HEK293 (cell line): ENCODE data around the gene FTO.

Experiments
- CTCF ChIA-PET: fragments of 350-600 bp; formaldehyde crosslinking; extraction: SDS; loops from one replicate; lab custom pipeline; 2021; ENCODE audit warnings: antibody characterized with exemption; lab: Yijun Ruan, JAX
- POLR2A ChIA-PET: fragments of 300-600 bp; formaldehyde crosslinking; extraction: SDS; loops from one replicate; lab custom pipeline; 2020; ENCODE audit warnings: antibody characterized with exemption, inconsistent platforms; lab: Yijun Ruan, JAX
- H3K27ac ChIP-seq: fragments of 200-500 bp; sonication (Bioruptor generic); 2 replicates; pipeline ENCODE4 v1.5.1; 2014; ENCODE audit warnings: low read depth, low read length, control low read depth, inconsistent platforms; ENCODE audit errors: extremely low read depth
- H3K36me3 ChIP-seq, 2 experiments: fragments of 200-500 bp in 1 of 2; sonication (Bioruptor generic) in 1 of 2; 1 replicate in 1 of 2; 2 replicates in 1 of 2; pipeline ENCODE4 v1.5.1; 2014 to 2017; ENCODE audit warnings: inconsistent platforms in 2 of 2, low read length in 2 of 2; ENCODE audit not compliant: control insufficient read depth in 2 of 2, insufficient read depth in 1 of 2
- H3K4me1 ChIP-seq: fragments of 200-500 bp; sonication (Bioruptor generic); 2 replicates; pipeline ENCODE4 v1.5.1; 2014; ENCODE audit warnings: mild to moderate bottlenecking, low read length, inconsistent platforms; ENCODE audit not compliant: control insufficient read depth, insufficient read depth
- H3K4me3 ChIP-seq: 2 replicates; pipeline ENCODE4 v1.5.1; 2011; ENCODE audit warnings: low read depth, mild to moderate bottlenecking, control low read depth, low read length, moderate library complexity
- H3K9me3 ChIP-seq: fragments of 200-500 bp; sonication (Bioruptor generic); 2 replicates; pipeline ENCODE4 v1.5.1; 2014; ENCODE audit warnings: low read depth, low read length, inconsistent platforms; ENCODE audit not compliant: control insufficient read depth, insufficient read depth
- FEZF1 ChIP-seq: fragments of 450-650 bp; formaldehyde crosslinking; IDR thresholded peaks from 2 replicates; pipeline ENCODE4 v1.5.1; 2016; ENCODE audit warnings: missing biosample characterization, missing genetic modification characterization
- GFI1B ChIP-seq: fragments of 450-650 bp; formaldehyde crosslinking; IDR thresholded peaks from 2 replicates; pipeline ENCODE4 v1.5.1; 2016; ENCODE audit warnings: missing biosample characterization, missing genetic modification characterization
- MEIS1 ChIP-seq: sonication (generic); formaldehyde crosslinking; IDR thresholded peaks from 2 replicates; pipeline ENCODE4 v1.8.1; 2022; ENCODE audit warnings: missing genetic modification reagents, mild to moderate bottlenecking, borderline replicate concordance
- OVOL3 ChIP-seq: fragments of 450-650 bp; formaldehyde crosslinking; IDR thresholded peaks from 2 replicates; pipeline ENCODE4 v1.5.1; 2016; ENCODE audit warnings: missing biosample characterization, missing genetic modification characterization
- SETDB1 ChIP-seq: IDR thresholded peaks from one replicate; pipeline ENCODE4 v1.6.1; 2017; ENCODE audit warnings: mild to moderate bottlenecking, low read length, moderate library complexity, mixed read lengths; ENCODE audit not compliant: insufficient read length
- ZBTB20 ChIP-seq: fragments of 450-650 bp; formaldehyde crosslinking; IDR thresholded peaks from 2 replicates; pipeline ENCODE4 v1.5.1; 2016; ENCODE audit warnings: missing biosample characterization, missing genetic modification characterization
- ZBTB7A ChIP-seq: fragments of 450-650 bp; formaldehyde crosslinking; IDR thresholded peaks from 2 replicates; pipeline ENCODE4 v1.5.1; 2016; ENCODE audit warnings: low read depth, missing biosample characterization, missing genetic modification characterization
- ZNF132 ChIP-seq: fragments of 450-650 bp; formaldehyde crosslinking; IDR thresholded peaks from 2 replicates; pipeline ENCODE4 v1.5.1; 2017; ENCODE audit warnings: missing biosample characterization, missing genetic modification characterization, borderline replicate concordance
- ZNF138 ChIP-seq: fragments of 450-650 bp; formaldehyde crosslinking; IDR thresholded peaks from 2 replicates; pipeline ENCODE4 v1.5.1; 2016; ENCODE audit warnings: missing biosample characterization, missing genetic modification characterization, borderline replicate concordance
- ZNF155 ChIP-seq: fragments of 450-650 bp; formaldehyde crosslinking; IDR thresholded peaks from 2 replicates; pipeline ENCODE4 v1.5.1; 2016; ENCODE audit warnings: missing biosample characterization, missing genetic modification characterization
- ZNF169 ChIP-seq: fragments of 450-650 bp; formaldehyde crosslinking; IDR thresholded peaks from 2 replicates; pipeline ENCODE4 v1.5.1; 2016; ENCODE audit warnings: missing biosample characterization, missing genetic modification characterization
- ZNF211 ChIP-seq: fragments of 450-650 bp; formaldehyde crosslinking; IDR thresholded peaks from 2 replicates; pipeline ENCODE4 v1.5.1; 2016; ENCODE audit warnings: low read depth, missing biosample characterization, missing genetic modification characterization
- ZNF394 ChIP-seq: fragments of 450-650 bp; formaldehyde crosslinking; IDR thresholded peaks from 2 replicates; pipeline ENCODE4 v1.5.1; 2016; ENCODE audit warnings: missing biosample characterization, missing genetic modification characterization, mild to moderate bottlenecking, moderate library complexity, borderline replicate concordance
- ZNF433 ChIP-seq: fragments of 450-650 bp; formaldehyde crosslinking; IDR thresholded peaks from 2 replicates; pipeline ENCODE4 v1.5.1; 2016; ENCODE audit warnings: missing biosample characterization, missing genetic modification characterization, low read depth
- ZNF768 ChIP-seq: fragments of 450-650 bp; formaldehyde crosslinking; IDR thresholded peaks from 2 replicates; pipeline ENCODE4 v1.5.1; 2018; ENCODE audit warnings: missing biosample characterization, mild to moderate bottlenecking, missing genetic modification characterization
- ZSCAN23 ChIP-seq: fragments of 450-650 bp; formaldehyde crosslinking; IDR thresholded peaks from 2 replicates; pipeline ENCODE4 v1.5.1; 2016; ENCODE audit warnings: missing biosample characterization, missing genetic modification characterization
- TF ChIP-seq, protein P1 (sequence below): fragments of 450-650 bp; formaldehyde crosslinking; IDR thresholded peaks from 2 replicates; pipeline ENCODE4 v1.5.1; 2017; ENCODE audit warnings: missing biosample characterization, mild to moderate bottlenecking, missing genetic modification characterization, moderate library complexity
- TF ChIP-seq, protein P2 (sequence below): fragments of 450-650 bp; formaldehyde crosslinking; IDR thresholded peaks from 2 replicates; pipeline ENCODE4 v1.5.1; 2016; ENCODE audit warnings: missing biosample characterization, missing genetic modification characterization, borderline replicate concordance
- TF ChIP-seq, protein P3 (sequence below): fragments of 450-650 bp; formaldehyde crosslinking; IDR thresholded peaks from 2 replicates; pipeline ENCODE4 v1.5.1; 2016; ENCODE audit warnings: missing biosample characterization, missing genetic modification characterization, low read depth
- TF ChIP-seq, protein P4 (sequence below): fragments of 450-650 bp; formaldehyde crosslinking; IDR thresholded peaks from 2 replicates; pipeline ENCODE4 v1.5.1; 2016; ENCODE audit warnings: missing biosample characterization, missing genetic modification characterization
- TF ChIP-seq, protein P5 (sequence below): fragments of 450-650 bp; formaldehyde crosslinking; IDR thresholded peaks from 2 replicates; pipeline ENCODE4 v1.5.1; 2017; ENCODE audit warnings: missing biosample characterization, missing genetic modification characterization
- TF ChIP-seq, protein P6 (sequence below): IDR thresholded peaks from 2 replicates; pipeline ENCODE4 v1.6.1; 2011; ENCODE audit warnings: mild to moderate bottlenecking, low read depth, low read length, borderline replicate concordance
- TF ChIP-seq, protein P7 (sequence below): fragments of 450-650 bp; formaldehyde crosslinking; IDR thresholded peaks from 2 replicates; pipeline ENCODE4 v1.5.1; 2017; ENCODE audit warnings: missing biosample characterization, missing genetic modification characterization

Gene FTO

DNA sequence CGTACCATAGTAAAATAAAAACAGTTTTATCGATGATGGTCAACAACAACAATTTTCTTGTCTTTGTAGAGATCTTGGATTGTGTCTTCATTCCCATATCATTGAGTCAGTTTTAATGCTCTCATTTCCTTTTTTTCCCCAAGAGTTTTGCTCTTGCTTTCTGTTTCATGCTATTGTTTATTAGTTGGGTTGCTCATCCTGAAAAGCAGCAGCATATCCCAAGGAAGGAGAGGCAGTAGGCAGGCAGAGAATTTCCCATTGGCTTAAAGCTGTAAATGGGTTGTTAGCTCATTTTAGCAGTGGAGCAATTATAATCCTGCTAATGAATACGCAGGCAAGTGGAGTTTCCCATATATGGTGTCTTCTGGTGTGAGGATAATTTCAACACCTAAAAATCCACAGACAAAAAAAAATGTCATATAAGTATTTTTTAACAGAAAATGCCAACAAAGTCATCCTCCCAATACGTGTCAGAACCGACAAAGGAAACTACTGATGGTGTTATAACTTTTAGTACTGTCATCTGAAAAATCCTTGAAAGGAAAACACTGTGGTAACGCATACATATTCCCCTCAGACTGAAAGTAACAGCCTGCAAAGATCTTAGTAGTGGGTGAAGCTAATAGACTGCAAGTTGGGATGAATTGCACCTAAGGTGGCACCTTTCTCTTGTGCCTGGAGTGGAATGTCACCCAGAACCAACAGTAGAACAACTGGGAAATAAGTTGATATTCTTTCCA, 218.3 kb downstream of the FTO start (continued):
- TF ChIP-seq, protein P1, sequence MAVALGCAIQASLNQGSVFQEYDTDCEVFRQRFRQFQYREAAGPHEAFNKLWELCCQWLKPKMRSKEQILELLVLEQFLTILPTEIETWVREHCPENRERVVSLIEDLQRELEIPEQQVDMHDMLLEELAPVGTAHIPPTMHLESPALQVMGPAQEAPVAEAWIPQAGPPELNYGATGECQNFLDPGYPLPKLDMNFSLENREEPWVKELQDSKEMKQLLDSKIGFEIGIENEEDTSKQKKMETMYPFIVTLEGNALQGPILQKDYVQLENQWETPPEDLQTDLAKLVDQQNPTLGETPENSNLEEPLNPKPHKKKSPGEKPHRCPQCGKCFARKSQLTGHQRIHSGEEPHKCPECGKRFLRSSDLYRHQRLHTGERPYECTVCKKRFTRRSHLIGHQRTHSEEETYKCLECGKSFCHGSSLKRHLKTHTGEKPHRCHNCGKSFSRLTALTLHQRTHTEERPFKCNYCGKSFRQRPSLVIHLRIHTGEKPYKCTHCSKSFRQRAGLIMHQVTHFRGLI (tag by site-specific recombination): no peak
- TF ChIP-seq, protein P2, sequence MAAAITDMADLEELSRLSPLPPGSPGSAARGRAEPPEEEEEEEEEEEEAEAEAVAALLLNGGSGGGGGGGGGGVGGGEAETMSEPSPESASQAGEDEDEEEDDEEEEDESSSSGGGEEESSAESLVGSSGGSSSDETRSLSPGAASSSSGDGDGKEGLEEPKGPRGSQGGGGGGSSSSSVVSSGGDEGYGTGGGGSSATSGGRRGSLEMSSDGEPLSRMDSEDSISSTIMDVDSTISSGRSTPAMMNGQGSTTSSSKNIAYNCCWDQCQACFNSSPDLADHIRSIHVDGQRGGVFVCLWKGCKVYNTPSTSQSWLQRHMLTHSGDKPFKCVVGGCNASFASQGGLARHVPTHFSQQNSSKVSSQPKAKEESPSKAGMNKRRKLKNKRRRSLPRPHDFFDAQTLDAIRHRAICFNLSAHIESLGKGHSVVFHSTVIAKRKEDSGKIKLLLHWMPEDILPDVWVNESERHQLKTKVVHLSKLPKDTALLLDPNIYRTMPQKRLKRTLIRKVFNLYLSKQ (tag by site-specific recombination): no peak
- TF ChIP-seq ZNF132 (tag by site-specific recombination) (no peak), ZNF433 (tag by site-specific recombination) (no peak), ZNF138 (no peak)
- TF ChIP-seq, protein P3, sequence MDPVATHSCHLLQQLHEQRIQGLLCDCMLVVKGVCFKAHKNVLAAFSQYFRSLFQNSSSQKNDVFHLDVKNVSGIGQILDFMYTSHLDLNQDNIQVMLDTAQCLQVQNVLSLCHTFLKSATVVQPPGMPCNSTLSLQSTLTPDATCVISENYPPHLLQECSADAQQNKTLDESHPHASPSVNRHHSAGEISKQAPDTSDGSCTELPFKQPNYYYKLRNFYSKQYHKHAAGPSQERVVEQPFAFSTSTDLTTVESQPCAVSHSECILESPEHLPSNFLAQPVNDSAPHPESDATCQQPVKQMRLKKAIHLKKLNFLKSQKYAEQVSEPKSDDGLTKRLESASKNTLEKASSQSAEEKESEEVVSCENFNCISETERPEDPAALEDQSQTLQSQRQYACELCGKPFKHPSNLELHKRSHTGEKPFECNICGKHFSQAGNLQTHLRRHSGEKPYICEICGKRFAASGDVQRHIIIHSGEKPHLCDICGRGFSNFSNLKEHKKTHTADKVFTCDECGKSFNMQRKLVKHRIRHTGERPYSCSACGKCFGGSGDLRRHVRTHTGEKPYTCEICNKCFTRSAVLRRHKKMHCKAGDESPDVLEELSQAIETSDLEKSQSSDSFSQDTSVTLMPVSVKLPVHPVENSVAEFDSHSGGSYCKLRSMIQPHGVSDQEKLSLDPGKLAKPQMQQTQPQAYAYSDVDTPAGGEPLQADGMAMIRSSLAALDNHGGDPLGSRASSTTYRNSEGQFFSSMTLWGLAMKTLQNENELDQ (tag by site-specific recombination): no peak

DNA sequence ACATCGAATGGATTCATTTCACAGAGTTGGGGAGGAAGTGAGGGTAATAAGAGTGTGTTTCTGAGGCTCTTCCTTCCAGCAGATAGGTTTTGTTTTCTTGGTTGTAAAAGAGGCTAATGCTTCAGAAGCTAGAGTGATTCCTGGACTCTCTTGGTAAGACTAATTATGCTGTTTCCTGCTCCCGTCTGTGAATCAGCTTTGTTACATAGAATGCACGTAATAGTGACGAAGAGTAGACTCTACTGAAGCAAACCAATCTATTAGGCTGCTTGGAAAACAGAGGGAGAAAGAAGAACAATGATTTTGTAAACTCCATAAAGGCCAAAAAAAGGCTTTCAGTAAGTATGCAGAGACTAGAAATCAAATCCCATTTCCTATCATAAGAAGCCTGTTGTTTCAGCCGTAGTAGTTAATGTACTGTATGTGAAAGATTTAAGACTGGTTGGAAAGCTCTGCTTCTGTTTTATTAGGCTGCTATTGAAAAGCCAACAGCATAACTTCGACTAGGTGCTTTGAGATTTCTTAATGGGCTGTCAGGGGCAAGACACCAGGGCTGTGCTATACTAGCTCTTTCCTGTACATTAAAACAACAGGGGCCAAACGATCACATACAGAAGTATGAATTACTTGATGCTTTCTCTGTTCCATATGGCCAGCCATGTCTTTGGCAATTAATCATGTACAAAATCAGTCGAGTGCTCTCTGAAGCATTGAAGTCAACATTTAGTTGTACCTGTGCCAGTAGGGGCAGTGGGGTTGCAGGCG, 219.0 kb downstream of the FTO start:
- ChIA-PET POLR2A (no interaction called here), CTCF (interaction anchor here (0.7 kb wide), 1 partner anchor 20 kb away, joined by 3 read pairs; no protein-coding TSS in a partner anchor)
- no peak overlapping the region for H3K27ac ChIP-seq
- H3K36me3 ChIP-seq: no peaks in the 10 kb centered on the region
- no peaks in the 10 kb centered on the region for H3K9me3 ChIP-seq
- no peak overlapping the region for H3K4me3 ChIP-seq
- peaks cover 21% of the 10 kb centered on the region for H3K4me1 ChIP-seq
- TF ChIP-seq GFI1B (tag by site-specific recombination) (0 out of 2 replicates have a peak, but pooled peaks have one; percentile 7), ZSCAN23 (tag by site-specific recombination) (no peak), ZBTB20 (tag by site-specific recombination) (peak; percentile 79; the same call in 1 of the 2 replicates), ZBTB7A (tag by site-specific recombination) (no peak), ZNF394 (tag by site-specific recombination) (no peak), ZNF211 (no peak), SETDB1 (no peak), ZNF768 (tag by site-specific recombination) (no peak), FEZF1 (tag by site-specific recombination) (peak; percentile 51), OVOL3 (tag by site-specific recombination) (no peak), MEIS1 (CRISPR knock-in tag) (no peak), ZNF169 (no peak), ZNF155 (tag by site-specific recombination) (no peak)
- TF ChIP-seq, protein P4, sequence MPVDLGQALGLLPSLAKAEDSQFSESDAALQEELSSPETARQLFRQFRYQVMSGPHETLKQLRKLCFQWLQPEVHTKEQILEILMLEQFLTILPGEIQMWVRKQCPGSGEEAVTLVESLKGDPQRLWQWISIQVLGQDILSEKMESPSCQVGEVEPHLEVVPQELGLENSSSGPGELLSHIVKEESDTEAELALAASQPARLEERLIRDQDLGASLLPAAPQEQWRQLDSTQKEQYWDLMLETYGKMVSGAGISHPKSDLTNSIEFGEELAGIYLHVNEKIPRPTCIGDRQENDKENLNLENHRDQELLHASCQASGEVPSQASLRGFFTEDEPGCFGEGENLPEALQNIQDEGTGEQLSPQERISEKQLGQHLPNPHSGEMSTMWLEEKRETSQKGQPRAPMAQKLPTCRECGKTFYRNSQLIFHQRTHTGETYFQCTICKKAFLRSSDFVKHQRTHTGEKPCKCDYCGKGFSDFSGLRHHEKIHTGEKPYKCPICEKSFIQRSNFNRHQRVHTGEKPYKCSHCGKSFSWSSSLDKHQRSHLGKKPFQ (tag by site-specific recombination): no peak
- TF ChIP-seq, protein P5, sequence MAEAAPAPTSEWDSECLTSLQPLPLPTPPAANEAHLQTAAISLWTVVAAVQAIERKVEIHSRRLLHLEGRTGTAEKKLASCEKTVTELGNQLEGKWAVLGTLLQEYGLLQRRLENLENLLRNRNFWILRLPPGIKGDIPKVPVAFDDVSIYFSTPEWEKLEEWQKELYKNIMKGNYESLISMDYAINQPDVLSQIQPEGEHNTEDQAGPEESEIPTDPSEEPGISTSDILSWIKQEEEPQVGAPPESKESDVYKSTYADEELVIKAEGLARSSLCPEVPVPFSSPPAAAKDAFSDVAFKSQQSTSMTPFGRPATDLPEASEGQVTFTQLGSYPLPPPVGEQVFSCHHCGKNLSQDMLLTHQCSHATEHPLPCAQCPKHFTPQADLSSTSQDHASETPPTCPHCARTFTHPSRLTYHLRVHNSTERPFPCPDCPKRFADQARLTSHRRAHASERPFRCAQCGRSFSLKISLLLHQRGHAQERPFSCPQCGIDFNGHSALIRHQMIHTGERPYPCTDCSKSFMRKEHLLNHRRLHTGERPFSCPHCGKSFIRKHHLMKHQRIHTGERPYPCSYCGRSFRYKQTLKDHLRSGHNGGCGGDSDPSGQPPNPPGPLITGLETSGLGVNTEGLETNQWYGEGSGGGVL (tag by site-specific recombination): no peak
- TF ChIP-seq, protein P6, sequence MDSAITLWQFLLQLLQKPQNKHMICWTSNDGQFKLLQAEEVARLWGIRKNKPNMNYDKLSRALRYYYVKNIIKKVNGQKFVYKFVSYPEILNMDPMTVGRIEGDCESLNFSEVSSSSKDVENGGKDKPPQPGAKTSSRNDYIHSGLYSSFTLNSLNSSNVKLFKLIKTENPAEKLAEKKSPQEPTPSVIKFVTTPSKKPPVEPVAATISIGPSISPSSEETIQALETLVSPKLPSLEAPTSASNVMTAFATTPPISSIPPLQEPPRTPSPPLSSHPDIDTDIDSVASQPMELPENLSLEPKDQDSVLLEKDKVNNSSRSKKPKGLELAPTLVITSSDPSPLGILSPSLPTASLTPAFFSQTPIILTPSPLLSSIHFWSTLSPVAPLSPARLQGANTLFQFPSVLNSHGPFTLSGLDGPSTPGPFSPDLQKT: no peak
- TF ChIP-seq, protein P7, sequence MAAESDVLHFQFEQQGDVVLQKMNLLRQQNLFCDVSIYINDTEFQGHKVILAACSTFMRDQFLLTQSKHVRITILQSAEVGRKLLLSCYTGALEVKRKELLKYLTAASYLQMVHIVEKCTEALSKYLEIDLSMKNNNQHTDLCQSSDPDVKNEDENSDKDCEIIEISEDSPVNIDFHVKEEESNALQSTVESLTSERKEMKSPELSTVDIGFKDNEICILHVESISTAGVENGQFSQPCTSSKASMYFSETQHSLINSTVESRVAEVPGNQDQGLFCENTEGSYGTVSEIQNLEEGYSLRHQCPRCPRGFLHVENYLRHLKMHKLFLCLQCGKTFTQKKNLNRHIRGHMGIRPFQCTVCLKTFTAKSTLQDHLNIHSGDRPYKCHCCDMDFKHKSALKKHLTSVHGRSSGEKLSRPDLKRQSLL: no peak
